GM18520 (cell line): Measurements from ENCODE around the gene CHD9.

Experiments used
- ATAC-seq: cut with Tn5 transposase; IDR thresholded peaks from one replicate; pipeline ENCODE4 v1.9.1; 2021; ENCODE audit not compliant: unreplicated experiment

CHD9 gene

DNA sequence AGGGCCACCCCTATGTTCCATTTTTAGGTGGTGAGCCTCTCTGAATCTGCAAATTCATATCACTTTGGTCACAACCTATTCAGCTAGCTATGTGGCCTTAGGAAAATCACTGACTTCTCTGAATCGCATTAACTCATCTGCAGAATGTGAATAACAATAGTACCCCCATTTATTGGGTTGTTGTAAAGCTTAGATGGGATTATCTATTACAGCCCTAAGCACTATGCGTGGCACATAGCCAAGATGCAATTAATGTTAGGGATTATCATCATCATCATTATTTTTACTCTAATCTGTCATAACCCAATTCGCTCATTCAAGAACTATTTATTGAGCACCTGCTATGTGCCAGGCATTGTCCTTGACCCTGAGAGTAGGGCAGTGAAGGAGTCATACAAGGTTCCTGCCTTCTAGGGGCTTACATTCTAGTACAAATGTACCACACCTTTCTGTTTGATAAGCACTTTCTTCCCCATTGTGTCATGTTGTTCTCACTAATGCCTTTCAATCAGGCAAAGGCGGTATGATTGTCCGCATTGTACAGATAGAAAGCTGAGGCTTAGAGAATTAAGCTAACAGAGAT, 38.5 kb downstream of the CHD9 start:
- ATAC-seq, result no peak

DNA sequence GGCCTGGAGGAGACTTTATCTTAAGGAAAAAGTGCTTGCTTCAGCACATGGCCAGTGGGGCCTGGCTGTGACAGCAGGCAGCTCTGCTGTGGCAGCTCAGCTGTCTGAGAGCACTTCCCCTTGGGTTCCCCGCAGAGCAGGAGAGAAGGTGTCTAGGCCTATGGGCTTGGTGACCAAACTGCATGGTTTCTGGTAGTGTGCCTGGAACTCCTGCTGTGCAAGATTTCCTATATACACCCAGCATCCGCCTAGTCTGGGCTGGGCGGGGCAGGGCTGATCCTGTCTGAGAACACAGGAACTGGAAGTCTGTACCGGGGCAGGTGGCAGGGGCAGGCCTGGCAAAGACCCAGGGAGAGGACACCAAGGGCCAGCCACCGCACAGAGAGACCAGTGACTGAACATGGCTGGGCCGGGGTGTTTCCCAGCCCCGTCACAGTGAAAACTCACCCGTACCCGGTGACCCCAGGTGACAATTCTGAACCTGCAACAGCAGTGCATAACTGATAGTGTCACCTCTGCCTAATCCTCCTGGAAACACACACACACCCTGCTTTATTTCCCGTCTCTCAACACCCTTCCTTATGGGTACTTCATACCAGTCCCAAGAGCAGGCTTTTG, 39.3 kb downstream of the CHD9 start:
- ATAC-seq, result no peak

DNA sequence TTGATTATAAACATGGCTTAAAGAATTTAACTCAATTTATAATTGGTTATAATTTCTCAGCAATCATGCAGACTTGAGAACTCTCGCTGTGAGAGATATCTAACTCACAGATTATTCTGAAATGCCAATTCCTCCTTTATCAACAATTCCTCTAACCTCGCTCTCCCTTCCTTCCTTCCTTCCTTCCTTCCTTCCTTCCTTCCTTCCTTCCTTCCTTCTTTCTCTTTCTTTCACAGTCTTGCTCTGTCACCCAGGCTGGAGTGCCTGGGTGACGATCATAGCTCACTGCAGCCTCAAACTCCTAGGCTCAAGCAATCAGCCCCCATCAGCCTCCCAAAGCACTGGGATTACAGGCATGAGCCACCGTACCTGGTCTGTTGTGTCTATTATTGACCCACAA, 42.4 kb downstream of the CHD9 start:
- ATAC-seq, result no peak

DNA sequence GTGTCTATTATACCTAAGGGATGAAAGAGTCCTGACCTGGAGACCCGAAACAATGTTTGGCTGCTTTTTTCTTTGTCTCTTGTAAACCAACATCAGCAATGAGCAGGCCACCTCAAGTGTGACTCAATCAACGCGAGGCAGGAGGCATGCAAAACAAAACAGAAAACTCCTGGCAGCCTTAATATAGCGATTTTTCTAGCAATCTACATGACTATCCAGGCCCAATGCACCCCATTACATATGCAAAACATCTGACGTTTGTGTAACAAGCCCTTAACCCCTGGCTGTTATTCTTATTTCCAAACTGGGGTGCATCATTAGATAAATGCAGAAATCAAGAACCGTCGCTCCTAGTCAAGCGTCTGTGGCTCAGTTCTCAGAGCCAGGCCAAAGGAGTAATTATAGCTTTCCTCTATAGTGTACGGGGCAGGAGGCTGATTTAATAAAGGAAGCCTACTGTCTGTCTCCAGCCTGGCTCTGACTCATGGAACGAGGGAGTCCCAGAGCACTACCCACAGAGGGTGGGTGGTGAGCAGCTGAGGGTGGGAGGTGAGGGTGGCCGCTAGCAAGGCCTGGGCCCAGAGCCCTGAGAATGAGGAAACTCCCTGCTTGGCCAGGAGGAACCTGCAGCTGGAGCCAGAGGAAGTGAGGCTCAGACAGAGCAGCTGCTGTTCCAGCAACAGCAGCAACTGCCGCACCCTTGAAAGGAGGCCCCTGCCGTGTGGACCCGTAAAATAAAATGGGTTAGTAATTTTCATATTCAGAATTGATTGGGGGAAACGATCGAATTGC, 43.9 kb downstream of the CHD9 start:
- ATAC-seq, result peak; percentile 45

DNA sequence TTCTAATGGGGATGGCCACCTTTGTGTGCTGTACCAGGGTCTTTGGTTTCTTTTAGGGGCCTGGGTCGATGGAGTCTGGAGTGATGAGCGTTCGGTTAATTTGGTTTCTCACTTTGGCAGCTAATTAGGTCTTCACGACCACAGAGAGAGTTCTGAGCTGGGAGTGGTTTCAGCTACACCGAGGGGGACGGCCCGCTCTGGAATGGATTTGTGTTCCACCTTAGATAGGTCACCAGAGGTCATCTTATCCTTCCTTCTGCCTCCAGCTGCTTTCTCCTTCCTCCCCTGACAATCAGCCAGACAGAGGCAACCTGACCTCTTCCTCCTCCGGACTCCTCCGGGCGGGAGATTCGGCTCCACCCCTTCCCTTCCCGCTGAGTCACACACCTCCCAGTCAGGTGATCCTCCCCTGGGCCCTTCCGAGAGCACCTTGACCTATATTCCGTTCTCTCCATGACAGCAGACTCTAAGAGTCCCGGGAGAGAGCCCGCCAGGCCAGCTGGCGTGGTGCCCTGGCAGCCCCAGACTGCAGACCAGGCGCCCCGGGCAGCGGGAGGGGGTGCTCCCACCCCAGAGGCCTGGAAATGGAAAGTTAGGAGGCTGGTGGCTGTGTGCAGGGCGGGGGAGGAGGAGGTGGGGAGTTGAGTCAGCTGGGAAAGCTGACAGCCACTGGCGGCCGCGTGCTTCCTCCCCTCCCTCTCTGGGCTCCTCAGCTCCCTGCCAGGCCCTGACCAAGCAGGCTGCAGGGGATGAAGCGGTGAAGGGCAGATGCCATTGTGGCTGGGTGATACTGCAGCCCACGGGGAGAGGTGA, 44.7 kb downstream of the CHD9 start:
- ATAC-seq, result peak; percentile 34

DNA sequence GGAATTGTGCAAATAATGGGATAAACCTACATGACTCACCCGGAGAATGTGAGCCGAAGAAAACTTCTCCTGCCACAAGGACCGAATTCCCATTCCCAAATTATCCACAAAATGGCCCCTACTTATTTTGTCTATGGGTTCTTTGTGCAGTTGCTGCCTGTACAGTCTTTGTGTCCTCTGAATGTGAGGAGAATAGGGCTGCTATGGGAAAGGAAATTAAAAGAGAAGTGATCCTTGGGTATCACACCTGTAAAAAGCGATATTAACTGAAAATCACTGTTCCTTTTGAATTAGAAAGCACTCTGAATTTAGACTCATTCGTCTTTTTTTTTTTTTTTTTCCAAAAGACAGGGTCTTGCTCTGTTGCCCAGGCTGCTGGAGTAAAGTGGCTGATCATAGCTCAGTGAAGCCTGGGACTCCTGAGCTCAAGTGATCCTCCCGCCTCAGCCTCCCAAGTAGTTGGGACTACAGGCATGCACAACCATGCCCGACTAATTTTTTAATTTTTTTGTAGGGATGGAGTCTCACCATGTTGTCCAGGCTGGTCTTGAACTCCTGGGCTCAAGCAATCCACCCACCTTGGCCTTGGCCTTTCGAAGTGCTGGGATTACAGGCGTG, 45.4 kb downstream of the CHD9 start:
- ATAC-seq, result no peak

DNA sequence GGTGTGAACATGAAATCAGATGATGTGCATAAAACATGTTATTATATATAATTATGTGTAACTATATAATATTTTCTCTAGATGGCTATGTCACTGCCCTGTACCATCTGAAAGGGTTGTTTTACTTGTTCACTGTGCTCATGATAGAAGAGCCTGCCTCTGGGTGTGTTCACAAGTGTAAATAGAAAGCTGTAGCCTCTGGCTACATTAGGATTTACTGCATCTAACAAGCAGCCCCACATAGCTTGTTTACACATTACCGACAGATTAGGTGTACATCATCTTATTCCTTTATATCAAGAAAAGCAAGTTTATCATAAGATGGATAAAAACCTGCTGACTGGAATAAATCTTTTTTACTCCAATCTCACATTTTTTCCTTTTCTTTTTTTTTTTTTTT, 46.1 kb downstream of the CHD9 start:
- no peak for ATAC-seq

DNA sequence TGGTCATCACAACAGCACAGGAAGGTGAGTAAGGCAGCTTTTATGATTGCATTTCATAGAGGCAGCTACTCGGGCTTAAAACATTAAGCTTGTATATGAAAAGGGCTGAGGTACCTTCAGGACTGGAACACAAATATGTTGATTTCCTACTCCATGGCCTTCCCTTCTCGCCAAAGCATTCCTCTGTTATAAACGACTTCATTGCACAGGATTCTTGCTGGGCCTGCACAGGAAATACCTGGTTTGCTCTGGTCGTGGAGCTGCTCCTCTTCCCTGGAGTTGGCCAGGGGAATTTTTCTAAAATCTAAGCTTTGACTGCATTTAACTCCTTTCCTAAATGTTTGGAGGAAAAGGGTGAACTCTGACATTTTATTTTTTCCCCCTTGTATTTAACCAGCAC, 49.0 kb downstream of the CHD9 start:
- no peak for ATAC-seq

DNA sequence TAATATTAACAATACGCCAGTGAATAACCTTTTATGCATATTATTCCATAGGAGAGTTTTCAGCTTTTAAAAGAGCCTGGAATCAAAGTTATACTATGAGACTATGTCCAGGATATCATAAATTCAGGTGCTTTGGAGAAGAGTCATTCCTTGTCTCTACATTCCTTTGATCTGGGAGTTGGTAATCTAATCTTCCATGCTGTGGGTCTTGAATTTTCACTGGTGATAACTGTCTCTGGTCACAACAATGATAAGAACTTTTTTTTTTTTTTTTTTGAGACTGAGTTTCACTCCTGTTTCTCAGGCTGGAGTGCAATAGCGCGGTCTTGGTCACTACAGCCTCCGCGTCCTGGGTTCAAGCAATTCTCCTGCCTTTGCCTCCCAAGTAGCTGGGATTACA, 50.8 kb downstream of the CHD9 start:
- no peak for ATAC-seq

DNA sequence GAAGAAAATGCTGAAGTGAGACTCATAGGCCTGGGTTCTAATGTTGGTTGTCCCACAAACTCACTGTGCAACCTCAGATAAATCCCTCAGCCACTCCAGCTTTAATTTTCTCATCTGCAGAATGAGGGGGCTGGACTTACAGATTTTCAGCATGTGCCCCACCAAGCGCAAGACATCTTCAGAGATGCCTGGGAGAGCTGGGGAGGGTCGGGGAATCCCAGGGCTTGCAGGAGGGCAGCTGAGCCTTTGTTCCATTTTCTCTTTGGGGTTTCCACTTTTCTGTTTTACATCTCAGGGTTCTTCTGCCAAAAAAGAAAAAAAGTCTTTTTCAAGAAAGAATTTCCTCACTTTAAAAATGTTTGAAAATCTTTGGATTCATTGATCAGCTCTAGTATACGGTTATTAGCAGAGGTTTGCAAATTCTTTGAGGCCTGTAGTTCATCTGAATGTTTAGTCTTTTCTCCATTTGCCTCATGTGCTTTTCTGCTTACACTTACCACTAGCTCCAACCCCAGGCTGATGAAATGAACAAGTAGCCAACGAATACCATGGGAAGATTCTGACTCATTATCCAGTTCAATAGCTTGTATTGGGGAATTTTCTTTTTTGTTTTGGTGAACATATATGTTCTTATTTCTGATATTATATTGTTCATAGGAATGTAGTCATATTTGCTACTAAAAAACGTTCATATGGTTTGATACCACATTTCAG, 56.4 kb downstream of the CHD9 start:
- peak; percentile 53 for ATAC-seq

DNA sequence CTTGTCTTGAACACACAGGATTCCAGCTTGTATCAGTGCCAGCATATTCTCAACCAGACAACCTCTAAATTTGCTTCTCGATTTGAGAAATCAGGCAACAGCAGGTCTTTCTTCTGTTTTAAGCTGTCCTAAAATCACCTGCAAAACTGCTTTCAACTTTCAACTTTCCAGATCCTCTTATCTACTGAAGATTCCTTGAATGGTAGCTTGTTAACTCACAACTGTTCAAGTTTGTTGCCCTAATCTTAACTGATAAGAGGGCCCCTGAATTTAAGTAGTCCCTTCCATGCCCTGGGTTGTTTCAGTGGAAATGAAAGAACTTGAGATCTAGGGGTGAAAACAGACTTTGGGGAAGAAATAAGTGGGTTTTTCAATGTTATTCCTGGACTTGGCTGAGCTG, 57.2 kb downstream of the CHD9 start:
- no peak for ATAC-seq

DNA sequence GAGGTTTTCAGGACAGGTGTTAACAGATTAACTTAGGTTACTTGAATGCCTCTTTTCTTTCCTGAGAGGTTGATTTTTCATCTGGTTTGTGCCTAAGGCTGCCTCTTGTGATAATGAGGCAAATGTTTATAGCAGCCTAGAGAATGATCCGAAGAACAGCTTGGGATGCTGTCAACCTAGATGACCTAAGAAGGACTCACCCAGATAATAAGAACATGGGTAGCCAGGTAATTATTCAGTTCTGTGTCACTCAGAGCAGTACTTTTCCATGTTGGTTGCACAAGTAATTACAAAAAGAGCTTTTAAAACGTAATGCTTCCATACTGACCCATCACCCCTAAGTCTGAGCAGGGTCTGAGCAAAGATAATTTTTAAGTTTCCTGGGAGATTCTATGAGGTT, 60.3 kb downstream of the CHD9 start:
- no peak for ATAC-seq

DNA sequence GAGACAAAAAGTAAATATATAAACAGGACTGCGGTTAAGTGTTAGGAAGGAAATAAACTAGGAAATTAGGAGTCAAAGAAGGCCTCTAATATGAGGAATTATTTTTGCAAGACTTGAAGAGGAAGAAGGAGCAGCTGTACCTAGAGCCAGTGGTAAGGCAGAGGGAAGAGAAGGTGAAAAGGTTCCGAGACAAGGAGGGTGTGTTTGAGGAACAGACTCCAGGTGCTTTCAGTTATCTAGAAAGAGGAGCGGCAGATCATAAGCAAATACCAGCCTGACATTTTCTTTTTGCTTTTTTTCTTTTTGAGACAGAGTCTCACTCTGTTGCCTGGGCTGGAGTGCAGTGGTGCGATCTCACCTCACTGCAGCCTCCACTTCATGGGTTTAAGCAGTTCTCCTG, 61.0 kb downstream of the CHD9 start:
- ATAC-seq, result no peak

DNA sequence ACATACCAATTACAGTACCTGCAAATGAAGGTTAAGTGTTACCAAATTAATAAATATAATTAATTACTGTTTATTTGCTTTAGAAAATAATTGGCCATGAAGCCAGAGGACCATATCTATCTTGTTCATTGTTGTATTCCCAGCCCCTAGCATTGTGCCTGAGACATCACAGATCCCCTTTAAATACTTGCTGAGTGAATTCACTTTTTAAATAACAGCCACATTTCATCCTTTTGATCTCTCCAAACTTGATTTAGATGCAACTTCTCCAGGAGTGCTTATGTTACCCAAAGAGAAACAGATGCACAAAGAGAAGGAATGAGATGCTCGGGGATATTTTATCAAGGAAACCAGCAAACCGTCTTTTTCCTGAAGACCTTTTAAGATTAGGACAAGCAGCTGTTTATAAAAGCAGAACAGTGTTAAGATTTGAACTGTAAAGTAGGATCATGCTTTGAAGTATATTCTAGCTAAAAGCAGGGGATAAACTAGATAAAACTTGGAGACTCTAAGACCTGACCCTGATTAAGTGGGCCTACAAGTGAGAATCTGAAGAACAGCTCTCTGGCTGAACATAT, 66.3 kb downstream of the CHD9 start:
- ATAC-seq, result no peak

DNA sequence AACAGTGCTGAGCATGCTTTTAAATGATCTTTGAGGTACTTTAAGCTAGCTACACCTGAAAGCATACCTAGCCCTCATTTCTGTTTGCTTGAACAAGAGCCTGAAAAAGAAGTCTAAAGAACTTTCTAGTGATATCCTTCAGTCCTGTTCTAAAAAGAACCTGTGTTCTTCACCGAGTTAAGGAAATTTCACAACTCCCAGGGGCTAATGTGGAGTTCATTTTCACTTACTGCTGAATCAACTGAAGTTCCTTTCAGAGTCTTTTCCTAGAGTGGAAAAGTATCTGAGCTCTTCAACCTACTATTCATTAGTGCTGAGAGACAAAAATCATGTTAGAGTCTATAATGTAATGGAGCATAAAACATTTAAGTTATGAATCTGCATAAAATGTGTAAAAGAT, 66.9 kb downstream of the CHD9 start:
- no peak for ATAC-seq

DNA sequence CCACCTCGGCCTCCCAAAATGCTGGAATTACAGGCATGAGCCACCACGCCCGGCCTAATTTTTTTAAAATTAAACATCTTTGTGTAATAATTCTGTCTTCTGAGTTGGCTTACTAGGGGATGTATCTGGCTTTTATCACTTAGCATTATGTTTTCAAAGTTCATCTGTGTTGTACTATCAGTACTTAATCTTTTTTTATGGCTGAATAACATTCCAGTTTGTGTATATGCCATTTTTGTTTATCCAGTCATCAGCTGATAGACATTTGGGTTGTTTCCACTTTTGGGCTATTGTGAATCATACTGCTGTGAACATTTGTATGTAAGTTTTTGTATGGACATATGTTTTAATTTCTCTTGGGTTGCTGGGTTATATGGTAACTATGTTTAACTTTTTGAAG, 69.0 kb downstream of the CHD9 start:
- no peak for ATAC-seq

DNA sequence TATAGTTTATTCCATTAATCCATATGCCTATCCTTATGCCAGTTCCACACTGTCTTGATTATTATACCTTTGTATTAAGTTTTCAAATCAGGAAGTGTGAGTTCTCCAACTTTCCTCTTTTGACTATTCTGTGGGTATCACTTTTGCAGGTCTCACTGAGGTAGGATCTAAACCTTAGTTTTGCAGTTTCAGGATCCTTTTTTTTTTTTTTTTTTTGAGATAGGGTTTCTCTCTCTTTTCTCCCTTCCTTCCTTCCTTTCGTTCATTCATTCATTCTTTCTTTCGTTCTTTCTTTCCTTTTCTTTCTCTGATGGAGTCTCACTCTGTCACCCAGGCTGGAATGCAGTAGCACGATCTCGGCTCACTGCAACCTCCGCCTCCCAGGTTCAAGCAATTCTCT, 71.6 kb downstream of the CHD9 start:
- no peak for ATAC-seq

DNA sequence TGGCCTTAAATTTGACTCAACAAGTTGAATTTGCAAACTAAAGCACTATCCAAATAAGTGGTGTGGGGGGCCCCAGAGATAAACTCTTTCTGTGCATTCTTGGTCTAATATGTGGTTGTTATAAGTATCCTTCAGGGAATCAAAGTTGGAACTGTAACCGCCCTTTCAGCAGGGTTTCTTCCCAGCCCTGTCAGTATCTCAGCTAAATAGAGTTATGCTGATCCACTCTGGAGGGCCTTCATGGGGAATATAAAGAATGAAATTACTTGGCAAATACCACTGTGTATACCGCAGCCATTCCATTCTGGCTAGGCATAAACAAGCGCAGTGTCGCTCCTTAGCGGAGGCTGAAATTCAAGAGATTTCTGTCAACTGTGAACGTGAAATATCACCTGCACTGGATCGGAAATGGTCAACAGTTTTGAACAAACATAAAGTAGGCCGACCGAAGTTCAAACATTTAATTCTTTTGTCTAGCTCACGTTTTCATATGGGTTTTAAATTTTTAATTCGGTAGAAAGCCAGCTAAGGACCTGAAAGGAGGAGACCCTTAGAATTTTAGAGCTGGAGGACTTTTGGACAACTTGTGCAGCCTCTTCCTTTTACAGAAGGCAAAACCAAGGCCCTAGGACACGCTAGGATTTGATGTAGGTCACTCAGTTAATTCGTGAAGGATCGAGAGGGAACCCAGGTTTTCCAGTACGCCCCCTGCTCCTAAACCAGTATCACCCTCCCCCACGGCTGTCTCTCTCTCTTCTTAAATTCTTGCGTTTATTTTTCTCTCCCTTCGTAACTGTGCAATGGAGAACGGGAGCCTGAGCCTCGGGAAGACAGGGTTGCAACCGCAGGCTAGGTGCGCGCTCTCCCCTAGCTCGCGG, 74.7 kb downstream of the CHD9 start:
- no peak for ATAC-seq
